Loucy (cell line): Measurements from ENCODE around the gene SDK2.
"Not testable (repeated sequence)": the region's sequence is repeated elsewhere in the genome, so short reads cannot be mapped to it uniquely, and the experiment has no call there.

Experiments used
- H2AFZ ChIP-seq: fragments of 200-600 bp; sonication (generic); 2 replicates; pipeline ENCODE4 v1.6.0; 2016; ENCODE audit warnings: antibody characterized with exemption, mild to moderate bottlenecking, low read length, moderate library complexity
- H3F3A ChIP-seq: fragments of 200-600 bp; 2 replicates; pipeline ENCODE4 v1.6.0; 2016; ENCODE audit warnings: antibody characterized with exemption, low read depth, mild to moderate bottlenecking
- H3K27me3 ChIP-seq: fragments of 200-600 bp; sonication (generic); 2 replicates; pipeline ENCODE4 v1.6.1; 2014; ENCODE audit warnings: low read length, mild to moderate bottlenecking; ENCODE audit not compliant: insufficient read depth, poor library complexity, severe bottlenecking
- H3K36me3 ChIP-seq: fragments of 200-600 bp; sonication (generic); 2 replicates; pipeline ENCODE4 v1.6.1; 2016; ENCODE audit warnings: low read length; ENCODE audit not compliant: insufficient read depth
- H3K4me1 ChIP-seq: fragments of 200-600 bp; sonication (generic); 2 replicates; pipeline ENCODE4 v1.5.1; 2014; ENCODE audit warnings: low read length, mild to moderate bottlenecking; ENCODE audit not compliant: insufficient read depth, poor library complexity, severe bottlenecking
- H3K4me2 ChIP-seq: fragments of 200-600 bp; sonication (generic); 2 replicates; pipeline ENCODE4 v1.6.0; 2014; ENCODE audit warnings: antibody characterized with exemption, low read length, low read depth, mild to moderate bottlenecking; ENCODE audit not compliant: poor library complexity, severe bottlenecking
- H3K4me3 ChIP-seq: fragments of 200-600 bp; sonication (generic); 2 replicates; pipeline ENCODE4 v1.5.1; 2014; ENCODE audit warnings: low read length, mild to moderate bottlenecking, mixed read lengths; ENCODE audit not compliant: poor library complexity, severe bottlenecking
- H3K79me2 ChIP-seq: fragments of 200-600 bp; sonication (generic); 2 replicates; pipeline ENCODE4 v1.6.1; 2014; ENCODE audit warnings: low read length; ENCODE audit not compliant: insufficient read depth
- H3K9ac ChIP-seq: fragments of 200-600 bp; sonication (generic); 2 replicates; pipeline ENCODE4 v1.6.0; 2014; ENCODE audit warnings: mild to moderate bottlenecking, low read depth, low read length, moderate library complexity; ENCODE audit not compliant: poor library complexity, severe bottlenecking
- H3K9me2 ChIP-seq: fragments of 200-600 bp; sonication (generic); replicated peaks from 2 replicates; pipeline ENCODE4 v1.6.1; 2016; ENCODE audit warnings: low read depth, low read length, mixed read lengths
- H3K9me3 ChIP-seq: fragments of 200-600 bp; sonication (generic); 2 replicates; pipeline ENCODE4 v1.6.1; 2014; ENCODE audit warnings: mild to moderate bottlenecking, antibody characterized with exemption, low read length, low read depth; ENCODE audit not compliant: insufficient read depth
- H4K20me1 ChIP-seq: fragments of 200-600 bp; sonication (generic); 2 replicates; pipeline ENCODE4 v1.6.0; 2014; ENCODE audit warnings: antibody characterized with exemption, low read length, mild to moderate bottlenecking; ENCODE audit not compliant: insufficient read depth, poor library complexity, severe bottlenecking
- EZH2phosphoT487 ChIP-seq: fragments of 200-600 bp; IDR thresholded peaks from 2 replicates; pipeline ENCODE4 v1.6.1; 2018; ENCODE audit warnings: antibody characterized with exemption, mild to moderate bottlenecking, moderate library complexity, borderline replicate concordance
- TF ChIP-seq, protein P1 (sequence below): fragments of 200-600 bp; sonication (generic); conservative IDR thresholded peaks from 2 replicates; pipeline ENCODE4 v1.5.1; 2014; ENCODE audit warnings: mild to moderate bottlenecking, antibody characterized with exemption, low read length

Gene SDK2

DNA sequence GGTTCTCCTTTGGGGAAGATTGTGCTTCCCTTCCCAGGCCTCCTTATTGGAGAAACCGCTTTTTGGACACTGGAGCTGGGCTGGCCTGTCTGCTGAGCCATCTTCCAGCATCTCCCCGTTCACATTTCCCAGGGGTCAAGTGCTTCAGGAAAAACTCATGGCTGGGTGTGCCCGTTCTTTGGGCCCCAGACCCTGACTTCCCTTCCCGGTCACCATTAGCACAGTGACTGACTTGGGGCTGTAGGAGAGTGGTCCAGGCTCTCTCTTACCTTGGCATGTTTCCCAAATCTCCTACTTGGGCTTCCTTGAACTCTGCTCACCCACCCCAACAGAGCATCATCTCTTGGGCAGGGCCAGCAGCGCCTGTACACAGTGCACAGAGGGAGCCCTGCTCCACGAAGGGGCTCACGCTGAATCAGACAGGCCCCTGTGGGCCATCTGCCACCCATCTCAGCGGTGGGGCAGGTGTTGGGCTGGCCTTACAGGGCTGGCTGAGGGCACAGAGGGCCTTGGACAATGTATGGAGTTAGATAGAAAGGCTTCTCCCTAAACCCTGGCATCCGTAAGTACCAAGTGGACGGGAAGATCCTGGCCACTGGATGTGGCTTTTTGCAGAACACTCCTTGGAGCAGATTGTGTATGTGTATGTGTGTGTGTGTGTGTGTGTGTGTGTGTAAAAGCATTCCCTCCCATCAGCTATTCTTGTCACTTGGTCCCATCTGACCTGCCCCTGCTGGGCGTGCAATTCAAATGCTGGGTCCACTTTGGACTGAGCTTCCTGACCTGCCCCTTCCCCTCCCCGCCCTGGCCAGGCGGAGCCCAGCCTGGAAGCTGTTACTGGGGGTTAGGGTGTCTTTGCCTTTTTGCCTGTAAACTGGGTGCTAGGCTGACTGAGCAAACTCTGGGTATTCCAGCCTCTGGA lies 307.6 kb downstream of the SDK2 start:
- Histone ChIP-seq H4K20me1 (no peaks in the 10 kb centered on the region), H3K9me3 (no peaks in the 10 kb centered on the region), H3K4me3 (no peak overlapping the region), H3K27me3 (no peaks in the 10 kb centered on the region), H3K4me2 (no peak overlapping the region), H3K4me1 (no peaks in the 10 kb centered on the region), H3K9ac (no peak overlapping the region), H3K79me2 (no peaks in the 10 kb centered on the region), H2AFZ (no peak overlapping the region), H3K36me3 (no peaks in the 10 kb centered on the region; the same call in 1 of the 2 replicates), H3F3A (no peaks in the 10 kb centered on the region), H3K9me2 (no peaks in the 10 kb centered on the region)
- TF ChIP-seq EZH2phosphoT487 = no peak
- TF ChIP-seq, protein P1, sequence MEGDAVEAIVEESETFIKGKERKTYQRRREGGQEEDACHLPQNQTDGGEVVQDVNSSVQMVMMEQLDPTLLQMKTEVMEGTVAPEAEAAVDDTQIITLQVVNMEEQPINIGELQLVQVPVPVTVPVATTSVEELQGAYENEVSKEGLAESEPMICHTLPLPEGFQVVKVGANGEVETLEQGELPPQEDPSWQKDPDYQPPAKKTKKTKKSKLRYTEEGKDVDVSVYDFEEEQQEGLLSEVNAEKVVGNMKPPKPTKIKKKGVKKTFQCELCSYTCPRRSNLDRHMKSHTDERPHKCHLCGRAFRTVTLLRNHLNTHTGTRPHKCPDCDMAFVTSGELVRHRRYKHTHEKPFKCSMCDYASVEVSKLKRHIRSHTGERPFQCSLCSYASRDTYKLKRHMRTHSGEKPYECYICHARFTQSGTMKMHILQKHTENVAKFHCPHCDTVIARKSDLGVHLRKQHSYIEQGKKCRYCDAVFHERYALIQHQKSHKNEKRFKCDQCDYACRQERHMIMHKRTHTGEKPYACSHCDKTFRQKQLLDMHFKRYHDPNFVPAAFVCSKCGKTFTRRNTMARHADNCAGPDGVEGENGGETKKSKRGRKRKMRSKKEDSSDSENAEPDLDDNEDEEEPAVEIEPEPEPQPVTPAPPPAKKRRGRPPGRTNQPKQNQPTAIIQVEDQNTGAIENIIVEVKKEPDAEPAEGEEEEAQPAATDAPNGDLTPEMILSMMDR = no peak

GRCh38 chr17:73335591-73336407 lies 308.4 kb downstream of the SDK2 start:
- TF ChIP-seq EZH2phosphoT487 = no peak
- TF ChIP-seq, protein P1 = no peak
- no peaks in the 10 kb centered on the region for H3K4me1 ChIP-seq
- H3K4me2 ChIP-seq = no peak overlapping the region
- H3K79me2 ChIP-seq = no peaks in the 10 kb centered on the region
- no peaks in the 10 kb centered on the region for H4K20me1 ChIP-seq
- H3F3A ChIP-seq = no peaks in the 10 kb centered on the region
- H3K4me3 ChIP-seq = no peak overlapping the region
- H3K9me3 ChIP-seq = no peaks in the 10 kb centered on the region
- H2AFZ ChIP-seq = no peak overlapping the region
- H3K9me2 ChIP-seq = no peaks in the 10 kb centered on the region
- no peaks in the 10 kb centered on the region for H3K27me3 ChIP-seq
- no peak overlapping the region for H3K9ac ChIP-seq
- no peaks in the 10 kb centered on the region; the same call in 1 of the 2 replicates for H3K36me3 ChIP-seq

DNA sequence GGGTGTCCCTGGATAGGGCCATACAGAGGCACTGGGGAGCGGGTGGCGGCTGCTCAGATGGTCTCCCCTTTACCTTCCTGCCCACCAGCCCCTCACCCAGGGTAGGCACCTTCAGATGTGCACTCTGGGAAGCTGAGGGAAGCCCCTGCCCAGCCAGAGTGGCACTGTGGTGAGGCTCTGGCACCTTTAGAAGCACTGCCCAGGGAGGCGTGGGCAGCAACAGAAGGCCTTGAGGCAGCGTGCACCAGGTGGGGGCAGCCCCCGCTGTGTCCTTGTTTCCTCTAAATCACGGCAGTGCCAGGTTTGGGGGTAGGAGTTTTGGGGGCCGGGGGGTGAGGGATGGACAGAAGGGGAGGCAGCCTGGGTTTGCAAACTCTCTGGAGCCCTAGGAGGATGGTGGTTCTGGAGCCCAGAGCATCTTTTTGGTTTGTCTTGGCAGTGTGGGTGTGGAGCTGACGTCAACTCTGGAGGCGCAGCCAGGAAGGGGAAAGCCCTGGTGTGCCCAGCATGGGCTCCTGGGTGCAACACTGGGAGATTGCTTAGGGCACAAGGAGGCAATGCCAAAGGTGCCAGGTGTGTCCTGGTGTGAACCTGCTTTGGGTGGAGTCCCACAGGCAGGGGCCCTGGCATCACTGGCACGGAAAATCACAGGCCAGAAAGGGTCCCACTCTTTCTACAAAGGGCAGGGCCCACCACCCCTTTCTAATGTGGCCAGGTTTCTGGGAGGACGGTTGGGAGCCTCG lies 309.3 kb downstream of the SDK2 start:
- no peak for TF ChIP-seq EZH2phosphoT487
- TF ChIP-seq, protein P1 = no peak
- H3K9me3 ChIP-seq = no peaks in the 10 kb centered on the region
- no peaks in the 10 kb centered on the region for H4K20me1 ChIP-seq
- no peaks in the 10 kb centered on the region; the same call in 1 of the 2 replicates for H3K36me3 ChIP-seq
- no peak overlapping the region for H3K4me2 ChIP-seq
- no peaks in the 10 kb centered on the region for H3K4me1 ChIP-seq
- H3F3A ChIP-seq = no peaks in the 10 kb centered on the region
- no peak overlapping the region for H3K9ac ChIP-seq
- H3K27me3 ChIP-seq = no peaks in the 10 kb centered on the region
- H2AFZ ChIP-seq = no peak overlapping the region
- no peaks in the 10 kb centered on the region for H3K9me2 ChIP-seq
- H3K79me2 ChIP-seq = no peaks in the 10 kb centered on the region
- H3K4me3 ChIP-seq = no peak overlapping the region

DNA sequence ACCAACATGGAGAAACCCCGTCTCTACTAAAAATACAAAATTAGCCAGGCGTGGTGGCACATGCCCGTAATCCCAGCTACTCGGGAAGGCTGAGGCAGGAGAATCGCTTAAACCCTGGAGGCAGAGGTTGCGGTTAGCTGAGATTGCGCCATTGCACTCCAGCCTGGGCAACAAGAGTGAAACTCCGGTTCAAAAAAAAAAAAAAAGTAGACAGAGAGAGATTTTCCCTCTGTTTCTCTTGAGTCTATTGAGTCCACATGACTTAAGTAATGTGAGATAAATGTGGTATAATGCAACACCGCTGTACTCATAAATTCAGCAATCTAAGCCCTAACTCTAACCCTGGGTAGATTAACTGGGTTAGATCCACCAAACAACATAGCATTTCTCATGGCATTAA lies 310.8 kb downstream of the SDK2 start:
- H3K27me3 ChIP-seq, H3K4me1 ChIP-seq, H3K9ac ChIP-seq, H3K9me2 ChIP-seq, H3F3A ChIP-seq, H3K36me3 ChIP-seq, H4K20me1 ChIP-seq, H3K4me2 ChIP-seq, H3K9me3 ChIP-seq, H3K4me3 ChIP-seq, H2AFZ ChIP-seq, H3K79me2 ChIP-seq: not testable (repeated sequence)
